ENCODE results near the gene TEX2.
"Not testable (repeated sequence)": the region's sequence is repeated elsewhere in the genome, so short reads cannot be mapped to it uniquely, and the experiment has no call there.

Gene TEX2

DNA sequence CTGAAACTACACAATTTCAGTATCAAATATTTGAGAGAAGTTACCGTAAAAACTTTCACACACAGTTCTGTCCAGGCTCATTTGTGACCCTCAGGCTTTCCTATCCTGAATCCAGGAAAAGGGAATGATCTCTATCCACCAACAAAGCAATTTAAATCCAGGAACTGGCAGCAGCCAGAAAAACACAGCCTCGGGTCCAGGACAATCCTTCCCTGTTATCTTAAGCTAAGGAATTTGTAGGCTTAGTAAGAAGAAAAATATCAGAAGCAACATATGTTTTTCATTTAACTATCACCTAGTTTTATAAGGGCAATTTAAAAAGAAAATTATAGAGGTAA, 47.1 kb downstream of the TEX2 start:
- TF ChIP-seq CTCF (IDR thresholded peaks at IDR 0.05; ENCODE audit: low read depth, low read length), result no peak
- in situ Hi-C loops (cut with HindIII; ENCODE audit: low sequenced_read_pairs), result no loop called here
- peak; percentile 66 for DNase-seq (ENCODE audit: low read depth, low spot score)
- no peak overlapping the region for H3K4me3 ChIP-seq (ENCODE audit: low read depth, low read length)

DNA sequence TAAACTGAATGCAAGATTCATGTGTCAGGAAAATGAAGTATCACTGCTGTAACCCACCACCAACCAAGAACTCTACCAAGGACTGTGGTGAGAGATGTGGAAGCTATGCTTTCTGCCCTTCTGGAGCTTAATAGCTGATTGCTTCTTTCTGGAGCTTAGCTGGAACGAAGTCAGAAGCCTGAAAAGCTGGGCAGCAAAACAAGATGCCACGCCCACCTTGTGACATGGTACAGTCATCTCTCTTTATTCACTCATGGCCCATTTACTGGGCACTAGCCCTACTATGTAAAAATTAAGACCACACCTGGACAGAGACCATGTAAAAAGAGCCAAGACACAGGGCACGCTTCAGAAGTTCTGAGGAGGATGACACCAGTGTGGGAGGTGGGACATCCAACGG, 48.1 kb downstream of the TEX2 start:
- TF ChIP-seq CTCF (IDR thresholded peaks at IDR 0.05; ENCODE audit: low read depth, low read length), result no peak
- no peak for DNase-seq (ENCODE audit: low read depth, low spot score)
- in situ Hi-C loops (cut with HindIII; ENCODE audit: low sequenced_read_pairs), result no loop called here
- H3K4me3 ChIP-seq (ENCODE audit: low read depth, low read length), result no peak overlapping the region

- no peak overlapping the region for H3K4me3 ChIP-seq (ENCODE audit: low read depth, low read length)
- in situ Hi-C loops (cut with HindIII; ENCODE audit: low sequenced_read_pairs), result no loop called here
- peak; percentile 25 for DNase-seq (ENCODE audit: low read depth, low spot score)
- no peak for TF ChIP-seq CTCF (IDR thresholded peaks at IDR 0.05; ENCODE audit: low read depth, low read length)
Measured at GRCh38 chr17:64213995-64214811, 48.9 kb downstream of the TEX2 start.

GRCh38 chr17:64212122-64212521, 50.9 kb downstream of the TEX2 start:
- DNase-seq (ENCODE audit: low read depth, low spot score), result peak; percentile 51
- no peak for TF ChIP-seq CTCF (IDR thresholded peaks at IDR 0.05; ENCODE audit: low read depth, low read length)
- in situ Hi-C loops (cut with HindIII; ENCODE audit: low sequenced_read_pairs), result no loop called here
- H3K4me3 ChIP-seq (ENCODE audit: low read depth, low read length), result no peak overlapping the region

DNA sequence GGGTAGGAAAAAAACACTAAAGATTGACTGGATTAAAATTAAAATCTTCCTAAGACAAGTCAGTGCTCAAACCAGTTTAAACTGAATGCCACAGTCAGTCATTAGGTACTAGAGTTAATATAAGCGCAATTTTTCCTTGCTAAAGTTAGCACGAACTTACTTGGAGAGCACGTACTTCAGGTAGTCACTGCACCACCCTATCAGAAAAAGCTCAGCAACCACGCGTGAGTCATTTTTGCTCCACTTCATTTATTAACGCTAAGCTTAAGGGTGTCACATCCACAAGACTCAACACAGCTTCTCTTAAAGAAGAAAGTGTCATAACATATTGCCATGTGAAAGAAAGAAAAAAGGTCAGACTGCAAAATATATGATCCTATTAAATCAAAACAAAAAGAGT, 53.1 kb downstream of the TEX2 start:
- no peak overlapping the region for H3K4me3 ChIP-seq (ENCODE audit: low read depth, low read length)
- in situ Hi-C loops (cut with HindIII; ENCODE audit: low sequenced_read_pairs), result no loop called here
- no peak for TF ChIP-seq CTCF (IDR thresholded peaks at IDR 0.05; ENCODE audit: low read depth, low read length)
- DNase-seq (ENCODE audit: low read depth, low spot score), result no peak

GRCh38 chr17:64209356-64209941, 53.6 kb downstream of the TEX2 start:
- no peak for TF ChIP-seq CTCF (IDR thresholded peaks at IDR 0.05; ENCODE audit: low read depth, low read length)
- no peak for DNase-seq (ENCODE audit: low read depth, low spot score)
- in situ Hi-C loops (cut with HindIII; ENCODE audit: low sequenced_read_pairs), result no loop called here

GRCh38 chr17:64208656-64209055, 54.4 kb downstream of the TEX2 start:
- in situ Hi-C loops (cut with HindIII; ENCODE audit: low sequenced_read_pairs); DNase-seq (ENCODE audit: low read depth, low spot score); H3K4me3 ChIP-seq (ENCODE audit: low read depth, low read length): not testable (repeated sequence)

More at GRCh38 chr17:64209356-64209941, 53.6 kb downstream of the TEX2 start:
- no peak overlapping the region for H3K4me3 ChIP-seq (ENCODE audit: low read depth, low read length)

Measured in astrocyte of the spinal cord (primary cell).